Head of caudate nucleus (tissue), 42 donors: ENCODE results near the gene MUC5AC.

Source experiments
- DNase-seq, 42 donors: peaks; one replicate each; pipeline versions ENCODE4 v3.0.0 to v3.0.0-alpha.2; 2020 to 2021; ENCODE audit warnings: mixed read lengths in 7 of 42
- intact Hi-C: fragments of 100-400 bp; cut with DNase I; formaldehyde crosslinking; loops from one replicate; pipeline ENCODE4 v1.15.0; 2022

MUC5AC gene

DNA sequence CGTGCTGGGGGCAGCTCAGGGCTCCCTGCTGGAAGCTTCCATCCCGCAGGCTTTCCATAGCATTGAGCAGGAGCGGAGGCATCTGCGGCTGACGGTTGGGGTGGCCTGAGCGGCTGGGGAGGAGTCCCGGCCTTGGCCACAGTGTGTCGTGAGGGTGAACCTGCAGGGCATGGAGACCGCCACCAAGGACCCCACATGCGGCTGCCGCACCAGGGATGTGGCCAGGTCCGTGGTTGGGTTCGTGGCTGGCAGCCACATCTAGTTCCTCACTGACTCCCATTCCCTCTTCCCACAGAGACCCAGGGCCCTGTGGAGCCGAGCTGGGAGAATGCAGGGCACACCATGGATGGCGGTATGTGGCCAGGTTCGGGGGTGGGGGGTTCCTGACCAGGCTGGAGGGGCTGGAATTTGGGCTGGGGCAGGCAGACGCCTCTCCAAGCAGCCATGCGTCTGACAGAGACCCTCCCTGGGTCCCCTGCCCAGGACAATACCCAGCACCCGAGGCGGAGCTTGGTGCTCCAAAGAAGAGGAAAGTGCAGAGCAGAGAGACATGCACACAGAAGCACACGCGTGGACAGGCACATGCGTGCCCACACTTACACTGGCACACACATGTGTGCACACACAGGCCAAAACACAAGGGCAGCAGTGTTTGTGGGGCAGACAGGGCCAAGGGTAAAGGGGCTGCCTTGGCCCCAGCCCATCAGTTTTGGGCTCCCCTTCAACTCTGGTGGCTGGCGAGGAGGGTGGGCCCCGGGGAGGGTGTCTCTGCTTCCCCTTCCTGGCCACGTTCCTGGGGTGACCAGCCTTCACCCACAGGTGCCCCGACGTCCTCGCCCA, 67.9 kb downstream of the MUC5AC start:
- intact Hi-C loops = no loop called here
- DNase-seq = peak in 8 of 42 donors; percentile 5 to 36 (median 10)

DNA sequence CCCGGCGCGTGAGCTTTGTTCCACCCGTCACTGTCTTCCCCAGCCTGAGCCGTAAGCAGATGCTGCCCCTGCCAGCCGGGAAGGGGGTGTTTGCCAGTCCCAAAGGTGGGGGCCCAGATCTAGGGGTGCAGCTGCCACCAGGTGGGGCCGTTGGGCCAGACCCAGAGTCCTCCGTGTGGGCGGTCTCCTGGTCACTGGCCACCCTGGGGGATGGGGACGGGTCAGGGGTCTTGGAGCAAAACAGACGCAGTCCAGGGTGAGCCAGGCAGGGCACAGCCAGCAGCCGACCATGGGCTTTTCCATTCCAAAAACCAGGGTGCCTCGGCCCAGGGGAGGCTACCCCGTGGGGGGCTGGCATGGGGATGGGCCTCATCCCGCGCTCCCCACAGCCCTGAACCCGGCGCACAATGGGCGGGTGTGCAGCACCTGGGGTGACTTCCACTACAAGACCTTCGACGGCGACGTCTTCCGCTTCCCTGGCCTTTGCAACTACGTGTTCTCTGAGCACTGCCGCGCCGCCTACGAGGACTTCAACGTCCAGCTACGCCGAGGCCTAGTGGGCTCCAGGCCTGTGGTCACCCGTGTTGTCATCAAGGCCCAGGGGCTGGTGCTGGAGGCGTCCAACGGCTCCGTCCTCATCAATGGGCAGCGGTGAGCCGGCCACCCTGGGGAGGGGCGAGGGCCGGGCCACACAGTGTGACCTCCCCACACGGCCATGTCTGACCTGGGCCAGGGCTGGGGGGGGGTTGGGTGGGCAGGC, 68.7 kb downstream of the MUC5AC start:
- peak in 8 of 42 donors; percentile 2 to 42 (median 9) for DNase-seq
- intact Hi-C loops = no loop called here

- DNase-seq = peak in 3 of 42 donors; percentile 1 to 13 (median 4)
- intact Hi-C loops = no loop called here
Observed at GRCh38 chr11:1226986-1227550, 69.3 kb downstream of the MUC5AC start.

DNA sequence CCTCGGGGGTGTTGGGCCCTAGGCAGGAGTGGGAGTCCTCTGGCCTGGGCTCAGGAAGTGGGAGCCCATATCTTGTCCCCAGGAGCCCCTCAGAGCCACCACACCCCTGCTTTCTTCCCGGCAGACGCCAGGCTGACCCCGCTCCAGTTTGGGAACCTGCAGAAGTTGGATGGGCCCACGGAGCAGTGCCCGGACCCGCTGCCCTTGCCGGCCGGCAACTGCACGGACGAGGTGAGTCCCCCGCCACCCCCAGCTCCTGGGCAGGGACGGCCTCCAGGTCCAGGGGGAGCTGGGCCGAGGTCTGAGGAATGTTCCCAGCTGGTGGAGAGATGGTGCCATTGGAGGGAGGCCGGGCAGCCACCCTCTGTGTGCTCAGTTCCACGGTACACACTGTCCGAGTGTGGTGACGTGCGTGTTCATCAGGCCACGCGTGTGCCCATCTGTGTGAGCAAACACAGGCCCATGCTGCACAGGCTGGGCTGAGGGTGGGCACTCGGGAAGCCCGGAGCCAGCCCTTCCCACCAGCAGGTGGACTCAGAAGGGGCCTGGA, 69.9 kb downstream of the MUC5AC start:
- intact Hi-C loops = no loop called here
- DNase-seq = peak in 2 of 42 donors; percentile 0 to 8

DNA sequence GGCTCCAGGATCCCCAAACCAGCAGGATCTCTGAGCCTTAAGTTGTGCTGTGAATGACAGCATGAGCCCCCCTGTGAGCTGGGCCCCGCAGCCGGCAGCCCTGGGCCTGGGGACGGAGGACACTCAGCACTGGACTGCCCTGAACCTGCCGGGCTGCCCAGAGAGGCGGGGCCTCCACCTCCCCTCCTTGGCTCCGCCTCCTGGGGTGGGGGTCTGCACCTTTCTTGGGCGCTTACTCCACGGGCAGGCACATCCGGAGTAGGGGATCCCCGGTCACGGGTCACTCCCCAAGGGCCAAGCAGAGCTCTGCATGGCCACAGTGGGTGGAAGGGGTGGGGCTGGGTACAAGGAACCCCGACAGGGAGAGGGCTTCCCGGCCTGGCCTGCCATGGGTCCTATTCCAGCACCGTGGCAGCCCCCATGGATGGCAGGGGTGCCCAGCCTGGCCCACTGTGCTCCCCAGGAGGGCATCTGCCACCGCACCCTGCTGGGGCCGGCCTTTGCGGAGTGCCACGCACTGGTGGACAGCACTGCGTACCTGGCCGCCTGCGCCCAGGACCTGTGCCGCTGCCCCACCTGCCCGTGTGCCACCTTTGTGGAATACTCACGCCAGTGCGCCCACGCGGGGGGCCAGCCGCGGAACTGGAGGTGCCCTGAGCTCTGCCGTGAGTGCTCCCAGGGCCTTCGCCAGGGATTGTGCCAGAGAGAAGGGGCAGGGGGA, 70.5 kb downstream of the MUC5AC start:
- intact Hi-C loops = no loop called here
- peak in 2 of 42 donors; percentile 1 to 13 for DNase-seq

DNA sequence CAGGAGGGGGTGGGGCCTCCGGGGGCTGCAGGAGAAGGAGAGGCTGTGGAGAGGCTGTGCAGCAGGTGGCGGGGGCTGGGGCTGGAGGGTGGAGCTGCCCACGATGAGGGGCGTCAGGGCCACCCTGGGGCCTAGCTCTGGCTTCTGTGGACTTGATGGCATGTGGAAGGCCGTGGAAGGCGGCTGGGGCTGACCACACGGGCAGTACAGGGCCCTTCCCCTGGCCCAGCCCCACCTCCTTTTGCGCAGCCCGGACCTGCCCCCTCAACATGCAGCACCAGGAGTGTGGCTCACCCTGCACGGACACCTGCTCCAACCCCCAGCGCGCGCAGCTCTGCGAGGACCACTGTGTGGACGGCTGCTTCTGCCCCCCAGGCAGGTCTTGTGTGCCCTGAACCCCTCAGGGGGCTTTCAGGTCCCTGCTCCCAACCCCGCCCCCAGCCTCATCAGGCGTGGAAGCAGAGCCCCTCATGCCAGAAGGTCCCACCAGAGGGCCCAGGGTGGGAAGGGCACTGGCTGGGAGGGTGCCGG, 71.2 kb downstream of the MUC5AC start:
- peak in 1 of 42 donors; percentile 0 for DNase-seq

DNA sequence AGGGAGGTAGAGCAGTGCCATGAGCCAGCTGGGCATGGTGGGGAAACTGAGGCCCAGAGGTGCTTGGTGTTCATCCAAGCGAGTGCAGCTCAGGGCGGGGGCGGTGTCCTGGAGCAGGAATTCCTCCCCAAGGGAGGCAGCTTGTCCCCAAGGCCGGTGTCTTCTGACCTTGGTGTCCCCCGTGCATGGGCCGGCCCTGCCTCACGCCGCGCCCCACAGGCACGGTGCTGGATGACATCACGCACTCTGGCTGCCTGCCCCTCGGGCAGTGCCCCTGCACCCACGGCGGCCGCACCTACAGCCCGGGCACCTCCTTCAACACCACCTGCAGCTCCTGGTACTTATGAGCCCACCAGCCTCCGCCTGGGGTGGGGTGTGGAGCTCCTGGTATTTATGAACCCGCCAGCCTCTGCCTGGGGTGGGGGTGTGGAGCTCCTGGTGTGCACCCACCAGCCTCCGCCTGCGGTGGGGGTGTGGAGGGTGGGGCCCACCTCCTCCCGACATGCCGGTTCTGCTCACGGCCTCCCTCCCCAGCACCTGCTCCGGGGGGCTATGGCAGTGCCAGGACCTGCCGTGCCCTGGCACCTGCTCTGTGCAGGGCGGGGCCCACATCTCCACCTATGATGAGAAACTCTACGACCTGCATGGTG, 71.8 kb downstream of the MUC5AC start:
- peak in 2 of 42 donors; percentile 1 to 6 for DNase-seq
- intact Hi-C loops = no loop called here

More for the DNA sequence above, 71.2 kb downstream of the MUC5AC start:
- intact Hi-C loops = no loop called here

- no peak for DNase-seq
- intact Hi-C loops = no loop called here
Observed at GRCh38 chr11:1230121-1230455, 72.3 kb downstream of the MUC5AC start.

- intact Hi-C loops = no loop called here
- peak in 1 of 42 donors; percentile 1 for DNase-seq
Observed at GRCh38 chr11:1230456-1231395, 73.0 kb downstream of the MUC5AC start.

DNA sequence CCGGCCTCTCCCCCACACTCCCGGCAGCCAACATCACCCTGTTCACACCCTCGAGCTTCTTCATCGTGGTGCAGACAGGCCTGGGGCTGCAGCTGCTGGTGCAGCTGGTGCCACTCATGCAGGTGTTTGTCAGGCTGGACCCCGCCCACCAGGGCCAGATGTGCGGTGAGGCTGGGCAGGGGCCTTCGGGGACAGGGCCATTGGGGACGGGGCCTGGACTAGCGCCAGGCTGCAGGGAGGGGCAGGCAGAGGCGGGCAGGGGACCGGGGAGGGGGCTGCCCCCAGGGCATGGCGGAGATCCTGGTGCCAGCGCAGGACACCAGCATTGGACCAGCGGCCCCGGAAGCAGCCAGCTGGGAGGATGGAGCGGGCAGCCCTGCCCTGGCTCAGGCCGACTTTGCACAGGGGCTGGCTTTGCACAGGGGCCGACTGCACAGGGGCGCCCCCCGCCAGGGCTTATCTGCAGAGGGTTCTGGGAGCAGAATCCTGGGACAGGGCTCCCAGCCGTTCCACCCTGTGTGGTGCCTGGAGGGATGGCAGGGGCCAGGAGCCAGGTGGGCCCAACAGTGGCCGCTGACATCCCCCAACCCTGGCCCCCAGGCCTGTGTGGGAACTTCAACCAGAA, 73.8 kb downstream of the MUC5AC start:
- intact Hi-C loops = no loop called here
- DNase-seq = peak in 1 of 42 donors; percentile 2

DNA sequence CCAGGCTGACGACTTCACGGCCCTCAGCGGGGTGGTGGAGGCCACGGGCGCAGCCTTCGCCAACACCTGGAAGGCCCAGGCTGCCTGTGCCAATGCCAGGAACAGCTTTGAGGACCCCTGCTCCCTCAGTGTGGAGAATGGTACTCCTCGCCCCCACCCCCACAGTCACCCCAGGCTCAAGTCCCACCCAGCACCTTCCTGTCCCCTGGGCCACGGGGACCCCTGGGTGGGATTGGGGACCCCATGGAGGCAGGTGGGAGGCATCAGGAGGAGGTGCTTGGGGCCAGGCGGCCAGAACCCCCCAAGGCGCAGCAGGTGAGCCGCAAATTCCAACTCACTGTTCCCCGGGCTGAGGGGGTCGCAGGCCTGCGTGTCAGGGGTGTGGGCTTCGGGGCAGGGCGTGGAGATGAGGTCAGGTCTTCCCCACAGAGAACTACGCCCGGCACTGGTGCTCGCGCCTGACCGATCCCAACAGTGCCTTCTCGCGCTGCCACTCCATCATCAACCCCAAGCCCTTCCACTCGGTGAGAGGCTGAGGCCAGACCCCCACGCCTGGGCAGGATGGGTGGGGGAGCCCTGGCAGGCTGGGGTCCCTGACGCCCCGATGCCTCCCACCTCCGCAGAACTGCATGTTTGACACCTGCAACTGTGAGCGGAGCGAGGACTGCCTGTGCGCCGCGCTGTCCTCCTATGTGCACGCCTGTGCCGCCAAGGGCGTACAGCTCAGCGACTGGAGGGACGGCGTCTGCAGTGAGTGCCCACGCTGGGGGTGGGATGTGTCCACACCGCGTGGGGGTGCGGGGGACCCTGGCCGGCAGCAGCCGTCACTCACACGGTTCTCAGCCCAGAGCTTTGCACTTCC, 74.5 kb downstream of the MUC5AC start:
- peak in 1 of 42 donors; percentile 9 for DNase-seq
- intact Hi-C loops = no loop called here

DNA sequence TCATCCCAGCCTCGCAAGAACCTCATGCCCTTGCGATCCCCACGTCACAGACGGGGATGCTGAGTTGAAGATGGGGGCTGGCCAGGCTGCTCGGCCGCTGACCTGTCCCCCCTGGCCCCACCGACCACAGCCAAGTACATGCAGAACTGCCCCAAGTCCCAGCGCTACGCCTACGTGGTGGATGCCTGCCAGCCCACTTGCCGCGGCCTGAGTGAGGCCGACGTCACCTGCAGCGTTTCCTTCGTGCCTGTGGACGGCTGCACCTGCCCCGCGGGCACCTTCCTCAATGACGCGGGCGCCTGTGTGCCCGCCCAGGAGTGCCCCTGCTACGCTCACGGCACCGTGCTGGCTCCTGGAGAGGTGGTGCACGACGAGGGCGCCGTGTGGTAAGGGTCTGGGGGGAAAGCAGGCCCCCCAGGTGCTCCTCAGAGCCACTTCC, 75.1 kb downstream of the MUC5AC start:
- intact Hi-C loops = no loop called here
- peak in 1 of 42 donors; percentile 1 for DNase-seq

- intact Hi-C loops = no loop called here
- DNase-seq = peak in 1 of 42 donors; percentile 8
Observed at GRCh38 chr11:1233351-1234053, 75.7 kb downstream of the MUC5AC start.

DNA sequence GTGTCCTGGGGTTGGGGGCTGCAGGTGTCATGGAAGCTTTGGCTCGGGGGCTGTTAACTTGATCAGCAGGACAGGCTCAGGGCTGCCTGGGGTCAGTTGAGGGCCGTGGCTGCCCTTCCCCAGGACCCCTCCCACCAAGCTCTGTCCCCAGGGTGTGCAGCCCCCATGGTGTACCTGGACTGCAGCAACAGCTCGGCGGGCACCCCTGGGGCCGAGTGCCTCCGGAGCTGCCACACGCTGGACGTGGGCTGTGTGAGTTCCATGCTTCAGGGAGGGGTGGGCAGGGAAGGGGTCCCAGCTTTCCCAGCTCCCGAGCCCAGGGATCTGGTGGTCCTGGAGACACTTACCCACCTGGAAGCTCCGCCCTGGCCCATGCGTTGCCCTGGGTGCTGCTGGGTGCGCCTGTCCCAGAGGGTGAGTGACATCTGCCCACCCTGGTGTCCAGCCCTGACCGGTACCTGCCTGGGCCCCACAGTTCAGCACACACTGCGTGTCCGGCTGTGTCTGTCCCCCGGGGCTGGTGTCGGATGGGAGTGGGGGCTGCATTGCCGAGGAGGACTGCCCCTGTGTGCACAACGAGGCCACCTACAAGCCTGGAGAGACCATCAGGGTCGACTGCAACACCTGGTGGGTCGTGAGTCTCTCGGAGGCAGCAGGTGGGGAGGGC, 76.4 kb downstream of the MUC5AC start:
- intact Hi-C loops = no loop called here
- peak in 2 of 42 donors; percentile 1 to 9 for DNase-seq
